K562 (cell line): ENCODE results near the gene HPS1. TPM values are rescaled to one million over a fixed set of nuclear protein-coding genes. Genes with fewer than 3 reads are reported as not detected.
A peak's percentile ranks its signal among the peaks of the same experiment; 100 is the strongest.

Experiments
- ATAC-seq: fragments of 200-7000 bp; cut with Tn5 transposase; 3 replicates; pipeline ENCODE4 v1.9.1; 2020; ENCODE audit warnings: moderate library complexity
- BruUV-seq: library from RNA; stranded (reverse); fragments of 400-500 nt; replicated peaks from 2 replicates; lab custom pipeline; 2021; lab: Mats Ljungman, UMichigan
- CTCF ChIA-PET: fragments of 300-600 bp; formaldehyde crosslinking; extraction: SDS; loops from one replicate; lab custom pipeline; 2021; ENCODE audit warnings: low intra/inter-chr PET ratio; lab: Yijun Ruan, JAX
- POLR2A ChIA-PET: fragments of 300-600, 350-650 bp; sonication (Branson Sonifier 250); formaldehyde crosslinking; extraction: SDS; loops from one replicate; lab custom pipeline; 2021; ENCODE audit warnings: antibody characterized with exemption, inconsistent platforms; lab: Yijun Ruan, JAX
- DNase-seq, 4 experiments: peaks; one replicate each; pipeline versions ENCODE4 v3.0.0 to v3.0.0-alpha.2; 2011 to 2018; ENCODE audit warnings: low spot score in 3 of 4, mixed read lengths in 3 of 4; ENCODE audit errors: extremely low read depth in 1 of 4
- FAIRE-seq: peaks from 2 replicates; lab custom pipeline; 2011; peaks lifted over from hg19 to GRCh38; lab: Jason Lieb, UNC
- H2AFZ ChIP-seq: 2 replicates; pipeline ENCODE4 v1.6.0; 2011; ENCODE audit warnings: low read depth, low read length, control low read depth, inconsistent platforms
- H3K27ac ChIP-seq: fragments of 200-600 bp; 3 replicates; pipeline ENCODE4 v1.8.0; 2011; ENCODE audit warnings: low read depth, mild to moderate bottlenecking, control low read depth, inconsistent platforms, low read length, moderate library complexity, mixed read lengths; ENCODE audit errors: extremely low read depth
- H3K27me3 ChIP-seq, 2 experiments: fragments of 300-600 bp in 1 of 2; 2 replicates in 1 of 2; 3 replicates in 1 of 2; pipeline versions ENCODE4 v1.6.0 to v1.8.0; 2011; ENCODE audit warnings: inconsistent platforms in 2 of 2, low read length in 2 of 2, mild to moderate bottlenecking in 1 of 2, mixed read lengths in 1 of 2, moderate library complexity in 1 of 2; ENCODE audit not compliant: control insufficient read depth in 2 of 2, insufficient read depth in 2 of 2
- H3K36me3 ChIP-seq: fragments of 300-600 bp; 3 replicates; pipeline ENCODE4 v1.8.0; 2011; ENCODE audit warnings: mild to moderate bottlenecking, low read length, inconsistent platforms; ENCODE audit not compliant: control insufficient read depth, insufficient read depth
- H3K4me1 ChIP-seq, 2 experiments: fragments of 200-600 bp in 1 of 2; replicated peaks in 1 of 2; 2 replicates in 1 of 2; 3 replicates in 1 of 2; pipeline versions ENCODE4 v1.5.1 to v1.8.0; 2011; ENCODE audit warnings: inconsistent platforms in 2 of 2, low read length in 2 of 2, mild to moderate bottlenecking in 1 of 2, mixed read lengths in 1 of 2, moderate library complexity in 1 of 2; ENCODE audit not compliant: control insufficient read depth in 2 of 2, insufficient read depth in 2 of 2
- H3K4me2 ChIP-seq: 2 replicates; pipeline ENCODE4 v1.6.1; 2011; ENCODE audit warnings: low read length, control low read depth, inconsistent platforms, mixed read lengths; ENCODE audit not compliant: insufficient read depth
- H3K4me3 ChIP-seq: fragments of 200-600 bp; sonication (generic), shearing (Covaris generic); 2 replicates; pipeline ENCODE4 v1.5.1; 2016; ENCODE audit warnings: control low read depth, inconsistent platforms
- H3K79me2 ChIP-seq: fragments of 200-600 bp; 3 replicates; pipeline ENCODE4 v1.8.0; 2011; ENCODE audit warnings: low read length, inconsistent platforms; ENCODE audit not compliant: control insufficient read depth, insufficient read depth
- H3K9ac ChIP-seq, 2 experiments: 2 replicates each; pipeline versions ENCODE4 v1.6.0 to v1.6.1; 2011; ENCODE audit warnings: low read depth in 2 of 2, low read length in 2 of 2, control low read depth in 1 of 2, inconsistent platforms in 1 of 2, mild to moderate bottlenecking in 1 of 2, mixed read lengths in 1 of 2; ENCODE audit not compliant: insufficient read depth in 1 of 2
- H3K9me1 ChIP-seq: one replicate; pipeline ENCODE4 v1.6.0; 2011; ENCODE audit warnings: inconsistent platforms, mild to moderate bottlenecking, low read length, moderate library complexity; ENCODE audit not compliant: control insufficient read depth, insufficient read depth
- H3K9me3 ChIP-seq: replicated peaks from 2 replicates; pipeline ENCODE4 v1.5.1; 2011; ENCODE audit warnings: low read depth, low read length, inconsistent platforms; ENCODE audit not compliant: control insufficient read depth, insufficient read depth
- H4K20me1 ChIP-seq: replicated peaks from 2 replicates; pipeline ENCODE4 v1.6.1; 2011; ENCODE audit warnings: low read length, inconsistent platforms, mixed read lengths; ENCODE audit not compliant: control insufficient read depth, insufficient read depth
- EWSR1 ChIP-seq: fragments of 450-650 bp; IDR thresholded peaks from 2 replicates; pipeline ENCODE4 v1.6.1; 2018; ENCODE audit warnings: borderline replicate concordance, mild to moderate bottlenecking, low read depth, moderate library complexity; ENCODE audit not compliant: partially characterized antibody
- GMEB1 ChIP-seq: fragments of 250-450 bp; sonication (Bioruptor Pico); IDR thresholded peaks from 2 replicates; pipeline ENCODE4 v1.4.0; 2020; ENCODE audit warnings: mild to moderate bottlenecking
- NCOA4 ChIP-seq: fragments of 450-650 bp; IDR thresholded peaks from 2 replicates; pipeline ENCODE4 v1.6.1; 2018; ENCODE audit warnings: mild to moderate bottlenecking; ENCODE audit not compliant: partially characterized antibody
- ZNF592 ChIP-seq: fragments of 450-650 bp; IDR thresholded peaks from 2 replicates; pipeline ENCODE4 v1.6.1; 2017; ENCODE audit warnings: antibody characterized with exemption, mild to moderate bottlenecking
- WGBS: fragments of 100-300 bp; shearing (Covaris generic); methylation state at CpG from one replicate; pipeline ENCODE4 v1.1.6; 2016; ENCODE audit warnings: low coverage, mixed read lengths; ENCODE audit not compliant: insufficient coverage; ENCODE audit errors: missing lambda C conversion rate; 5-methylcytosine and 5-hydroxymethylcytosine counted together
- in situ Hi-C: fragments of 300-500 bp; cut with MboI; formaldehyde crosslinking; loops from 4 replicates; pipeline ENCODE4 v1.15.0; 2018; ENCODE audit warnings: inconsistent platforms, mixed read lengths
- intact Hi-C: fragments of 100-400 bp; cut with micrococcal nuclease; formaldehyde crosslinking; loops from 2 replicates; pipeline ENCODE4 v1.14.2; 2022
- polyA plus RNA-seq, 8 experiments: library from polyadenylated mRNA; depleted of rRNA in 4 of 8; stranded (reverse) in 5 of 8; unstranded in 3 of 8; fragments of >200 nt; fragmentation: Nextera tagmentation in 2 of 8; fragmentation: Illumina TruSeq in 1 of 8; extraction: Ambion mirVana in 2 of 8; extraction: Trizol in 1 of 8; gene quantifications; 2 replicates each; pipeline versions ENCODE4 v1.2.1 to v1.2.3, GENCODE V29; 2011 to 2014; ENCODE audit warnings: inconsistent platforms in 1 of 8, missing spikeins in 1 of 8
- total RNA-seq, 7 experiments: library from RNA; depleted of rRNA in 6 of 7; stranded (reverse); fragments of >200 nt in 6 of 7; fragmentation: Illumina TruSeq in 2 of 7; extraction: Trizol in 2 of 7; gene quantifications; 2 replicates each; pipeline versions ENCODE4 v1.2.1 to v1.2.3, GENCODE V29; 2011 to 2021; ENCODE audit warnings: low replicate concordance in 1 of 7

The HPS1 gene
- total and polyA plus RNA-seq, 9 of the 15 experiments (the other 6 are each of a cell fraction or from before 2014, with no cell fraction given) = 18.1 to 43.6 (median 26.3) TPM

DNA sequence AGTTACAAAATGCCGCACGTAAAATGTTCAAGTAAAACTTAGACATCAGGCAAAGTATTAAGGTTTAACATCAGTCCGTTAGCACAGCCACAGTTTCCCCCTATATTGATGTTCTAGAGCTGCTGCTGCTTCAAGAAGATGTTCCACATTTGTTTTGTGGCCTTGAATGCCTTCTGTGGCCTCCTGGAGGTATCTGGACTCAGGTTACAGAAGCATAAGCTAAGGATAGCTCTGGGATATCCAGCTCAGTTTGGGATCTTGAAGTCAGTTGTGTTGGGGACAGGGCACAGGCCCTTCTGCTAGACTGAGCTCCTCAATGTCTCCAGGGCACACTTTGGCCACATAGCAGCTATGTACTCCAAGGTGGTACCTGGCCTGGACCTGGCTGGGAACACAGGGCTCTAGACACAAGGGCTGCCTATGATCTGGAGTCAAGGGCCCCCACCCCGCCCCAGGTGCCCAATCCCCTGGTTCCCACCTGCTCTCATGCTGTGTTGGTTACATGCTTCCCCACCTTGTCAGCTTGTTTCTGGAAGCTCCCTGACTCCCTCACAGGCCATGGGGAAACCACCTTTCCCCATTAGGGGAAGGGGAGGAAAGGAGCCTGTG lies 36.5 kb downstream of the HPS1 start:
- Histone ChIP-seq H3K9me1 (no peaks in the 10 kb centered on the region), H3K9ac (peak overlapping the region in 1 of 2 experiments; percentile 5; a peak in 1 of 4 replicates), H3K4me2 (no peak overlapping the region), H3K27me3 (no peaks in the 10 kb centered on the region; a peak in 1 of 5 replicates), H4K20me1 (no peaks in the 10 kb centered on the region), H3K36me3 (no peaks in the 10 kb centered on the region), H3K9me3 (no peaks in the 10 kb centered on the region), H3K4me3 (no peak overlapping the region), H3K27ac (no peak overlapping the region)
- no peak for ATAC-seq
- CTCF ChIA-PET = no interaction called here
- no peak for DNase-seq
- TF ChIP-seq EWSR1 (no peak), GMEB1 (no peak), NCOA4 (no peak), ZNF592 (no peak)
- TF ChIP-seq, all 486 proteins: peak for 0
- FAIRE-seq = no peak
- Histone ChIP-seq H3K4me1 (peaks cover 5 to 12% of the 10 kb centered on the region in 2 experiments; a peak in 4 of 5 replicates), H2AFZ (no peak overlapping the region), H3K79me2 (no peaks in the 10 kb centered on the region)
- POLR2A ChIA-PET = interaction anchor here (0.7 kb wide), 1 partner anchor 244 kb away, joined by 3 read pairs; no protein-coding TSS in a partner anchor
- in situ Hi-C loops (no loop called here), intact Hi-C loops (no loop called here)
- BruUV-seq = no TSS peak
- 48% methylated on average over 4 of the region's 4 CpGs for WGBS
